Panc1 (cell line): Measurements from ENCODE around the gene GAPVD1. TPM values are rescaled to one million over a fixed set of nuclear protein-coding genes. Genes with fewer than 3 reads are reported as not detected.

Experiments
- ATAC-seq: fragments of 200-7000 bp; cut with Tn5 transposase; 2 replicates; pipeline ENCODE4 v1.9.1; 2020; ENCODE audit warnings: mild to moderate bottlenecking, moderate library complexity
- BruUV-seq: library from RNA; stranded (reverse); fragments of 400-500 nt; replicated peaks from 2 replicates; lab custom pipeline; 2021; lab: Mats Ljungman, UMichigan
- CTCF ChIA-PET: fragments of 300-600 bp; sonication (Branson Sonifier 250); formaldehyde crosslinking; loops from one replicate; lab custom pipeline; 2022; ENCODE audit warnings: antibody characterized with exemption; lab: Charles Lee
- POLR2A ChIA-PET: fragments of 300-600 bp; sonication (Branson Sonifier 250); formaldehyde crosslinking; loops from one replicate; lab custom pipeline; 2022; ENCODE audit warnings: antibody characterized with exemption; lab: Charles Lee
- DNase-seq: peaks from one replicate; pipeline ENCODE4 v3.0.0-alpha.2; 2010; ENCODE audit warnings: low read depth, low spot score
- H3K27ac ChIP-seq: 2 replicates; pipeline ENCODE4 v1.5.1; 2011; ENCODE audit warnings: mild to moderate bottlenecking, low read length, inconsistent platforms
- H3K27me3 ChIP-seq: fragments of 200-500 bp; sonication (Bioruptor generic); 2 replicates; pipeline ENCODE4 v1.6.0; 2014; ENCODE audit warnings: low read length, inconsistent platforms; ENCODE audit not compliant: control insufficient read depth, insufficient read depth
- H3K36me3 ChIP-seq: fragments of 200-500 bp; sonication (Bioruptor generic); 2 replicates; pipeline ENCODE4 v1.5.1; 2014; ENCODE audit warnings: inconsistent platforms, mild to moderate bottlenecking, low read length, moderate library complexity; ENCODE audit not compliant: control insufficient read depth, insufficient read depth
- H3K4me1 ChIP-seq: 2 replicates; pipeline ENCODE4 v1.5.1; 2011; ENCODE audit warnings: inconsistent platforms, mild to moderate bottlenecking, low read length, moderate library complexity; ENCODE audit not compliant: control insufficient read depth, insufficient read depth
- H3K4me3 ChIP-seq, 2 experiments: 2 replicates each; pipeline ENCODE4 v1.5.1; 2011 to 2012; ENCODE audit warnings: low read depth in 2 of 2, low read length in 2 of 2, mild to moderate bottlenecking in 2 of 2, inconsistent platforms in 1 of 2, moderate library complexity in 1 of 2
- H3K9me3 ChIP-seq: fragments of 200-500 bp; sonication (Bioruptor generic); 2 replicates; pipeline ENCODE4 v1.5.1; 2014; ENCODE audit warnings: low read depth, mild to moderate bottlenecking, inconsistent platforms, low read length, moderate library complexity; ENCODE audit not compliant: control insufficient read depth, insufficient read depth
- POLR2AphosphoS5 ChIP-seq: IDR thresholded peaks from 2 replicates; pipeline ENCODE4 v1.6.1; 2012; ENCODE audit warnings: mild to moderate bottlenecking, low read depth, low read length, moderate library complexity
- SIN3A ChIP-seq: IDR thresholded peaks from 2 replicates; pipeline ENCODE4 v1.6.1; 2012; ENCODE audit warnings: low read depth, mild to moderate bottlenecking, low read length, moderate library complexity, borderline replicate concordance; ENCODE audit not compliant: insufficient read depth
- TCF7L2 ChIP-seq: IDR thresholded peaks from 2 replicates; pipeline ENCODE4 v1.6.1; 2011; ENCODE audit warnings: mild to moderate bottlenecking, low read depth, low read length, inconsistent platforms
- in situ Hi-C: cut with HindIII; loops from 2 replicates; pipeline ENCODE4 v1.10.0; 2016; ENCODE audit warnings: low sequenced_read_pairs, low pct_unique_long_range_greater_than_20kb
- intact Hi-C: fragments of 100-400 bp; cut with micrococcal nuclease; formaldehyde crosslinking; loops from one replicate; pipeline ENCODE4 v1.10.0; 2022; ENCODE audit not compliant: unreplicated experiment
- total RNA-seq: library from RNA; stranded (reverse); gene quantifications from one replicate; pipeline ENCODE4 v1.2.1, GENCODE V29; 2021; ENCODE audit not compliant: unreplicated experiment
- TF ChIP-seq, protein P1 (sequence below): fragments of 450-650 bp; IDR thresholded peaks from 2 replicates; pipeline ENCODE4 v1.5.1; 2017; ENCODE audit warnings: mild to moderate bottlenecking
- TF ChIP-seq, protein P2 (sequence below), 2 experiments: IDR thresholded peaks; 2 replicates each; pipeline ENCODE4 v1.6.1; 2011 to 2012; ENCODE audit warnings: low read depth in 2 of 2, control low read depth in 1 of 2, low read length in 1 of 2, mild to moderate bottlenecking in 1 of 2, moderate library complexity in 1 of 2; ENCODE audit not compliant: insufficient read depth in 1 of 2

GAPVD1 gene
- total RNA-seq, 1 experiment from 2014 or later = 48.6 TPM

DNA sequence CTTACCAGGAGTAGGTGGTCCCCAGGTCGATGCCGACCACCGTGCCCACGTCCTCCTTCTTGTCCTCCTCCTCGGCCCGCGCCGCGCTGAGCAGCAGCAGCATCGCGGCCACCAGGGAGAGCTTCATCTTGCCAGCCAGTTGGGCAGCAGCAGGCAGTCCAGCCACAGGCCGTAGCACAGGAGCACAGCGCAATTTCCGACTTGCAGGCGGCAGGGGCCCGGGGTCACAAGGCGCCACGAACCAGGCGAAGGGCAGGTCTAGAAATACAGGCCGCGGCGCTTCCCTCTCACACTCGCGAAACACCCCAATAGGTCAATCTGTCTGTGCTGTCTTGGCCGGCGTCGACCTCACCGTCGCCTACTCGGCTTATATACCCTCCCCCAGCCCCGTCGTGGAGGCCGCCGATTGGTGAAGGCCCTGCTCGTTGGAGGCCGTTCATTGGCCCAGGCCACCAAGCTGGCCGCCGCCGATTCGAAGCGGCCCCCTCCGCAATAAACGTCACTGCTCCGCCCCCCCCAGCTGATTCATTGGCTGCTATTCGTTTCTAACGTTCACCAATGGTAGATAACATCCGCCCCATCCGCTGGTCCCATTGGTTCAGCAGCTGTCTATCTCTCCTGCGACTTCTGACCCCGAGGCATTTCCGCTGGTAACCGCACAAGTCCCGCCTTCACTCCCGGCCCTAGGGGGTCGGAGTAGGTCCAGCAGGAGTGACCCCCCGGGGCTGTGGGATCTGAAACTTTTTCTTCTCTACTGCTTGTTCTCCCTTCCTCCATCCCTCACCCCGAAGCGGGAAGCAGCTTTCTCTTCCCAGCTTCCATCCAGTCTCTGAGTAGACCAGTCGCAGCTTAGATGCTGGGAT, 20.4 kb upstream of the GAPVD1 start, which contains the start of gene HSPA5:
HSPA5 (minus strand) TSS at position 344 of the 863 bp plus-strand sequence; CDS start at position 127, 217 bp downstream.
- peaks cover 34% of the 10 kb centered on the region for H3K36me3 ChIP-seq
- in situ Hi-C loops = no loop called here
- DNase-seq (peak; percentile 97), ATAC-seq (peak; percentile 95)
- peak within 1 kb of the TSS; percentile 98 for H3K27ac ChIP-seq
- CTCF ChIA-PET = interaction anchor here (0.5 kb wide), 2 partner anchors 17 to 143 kb away, joined by 3 to 4 read pairs; no protein-coding TSS in a partner anchor
- no peaks in the 10 kb centered on the region for H3K9me3 ChIP-seq
- H3K27me3 ChIP-seq = no peaks in the 10 kb centered on the region
- H3K4me3 ChIP-seq = peak within 1 kb of the TSS; percentile 89 to 95
- TSS peak; percentile 83 for BruUV-seq
- H3K4me1 ChIP-seq = peaks cover 37% of the 10 kb centered on the region
- intact Hi-C loops = no loop called here
- POLR2A ChIA-PET = interaction anchor here (0.5 to 0.8 kb wide), 3 partner anchors 24 to 434 kb away, joined by 3 to 11 read pairs (median 4); no protein-coding TSS in a partner anchor
- TF ChIP-seq, protein P1, sequence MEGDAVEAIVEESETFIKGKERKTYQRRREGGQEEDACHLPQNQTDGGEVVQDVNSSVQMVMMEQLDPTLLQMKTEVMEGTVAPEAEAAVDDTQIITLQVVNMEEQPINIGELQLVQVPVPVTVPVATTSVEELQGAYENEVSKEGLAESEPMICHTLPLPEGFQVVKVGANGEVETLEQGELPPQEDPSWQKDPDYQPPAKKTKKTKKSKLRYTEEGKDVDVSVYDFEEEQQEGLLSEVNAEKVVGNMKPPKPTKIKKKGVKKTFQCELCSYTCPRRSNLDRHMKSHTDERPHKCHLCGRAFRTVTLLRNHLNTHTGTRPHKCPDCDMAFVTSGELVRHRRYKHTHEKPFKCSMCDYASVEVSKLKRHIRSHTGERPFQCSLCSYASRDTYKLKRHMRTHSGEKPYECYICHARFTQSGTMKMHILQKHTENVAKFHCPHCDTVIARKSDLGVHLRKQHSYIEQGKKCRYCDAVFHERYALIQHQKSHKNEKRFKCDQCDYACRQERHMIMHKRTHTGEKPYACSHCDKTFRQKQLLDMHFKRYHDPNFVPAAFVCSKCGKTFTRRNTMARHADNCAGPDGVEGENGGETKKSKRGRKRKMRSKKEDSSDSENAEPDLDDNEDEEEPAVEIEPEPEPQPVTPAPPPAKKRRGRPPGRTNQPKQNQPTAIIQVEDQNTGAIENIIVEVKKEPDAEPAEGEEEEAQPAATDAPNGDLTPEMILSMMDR = no peak
- TF ChIP-seq, protein P2, sequence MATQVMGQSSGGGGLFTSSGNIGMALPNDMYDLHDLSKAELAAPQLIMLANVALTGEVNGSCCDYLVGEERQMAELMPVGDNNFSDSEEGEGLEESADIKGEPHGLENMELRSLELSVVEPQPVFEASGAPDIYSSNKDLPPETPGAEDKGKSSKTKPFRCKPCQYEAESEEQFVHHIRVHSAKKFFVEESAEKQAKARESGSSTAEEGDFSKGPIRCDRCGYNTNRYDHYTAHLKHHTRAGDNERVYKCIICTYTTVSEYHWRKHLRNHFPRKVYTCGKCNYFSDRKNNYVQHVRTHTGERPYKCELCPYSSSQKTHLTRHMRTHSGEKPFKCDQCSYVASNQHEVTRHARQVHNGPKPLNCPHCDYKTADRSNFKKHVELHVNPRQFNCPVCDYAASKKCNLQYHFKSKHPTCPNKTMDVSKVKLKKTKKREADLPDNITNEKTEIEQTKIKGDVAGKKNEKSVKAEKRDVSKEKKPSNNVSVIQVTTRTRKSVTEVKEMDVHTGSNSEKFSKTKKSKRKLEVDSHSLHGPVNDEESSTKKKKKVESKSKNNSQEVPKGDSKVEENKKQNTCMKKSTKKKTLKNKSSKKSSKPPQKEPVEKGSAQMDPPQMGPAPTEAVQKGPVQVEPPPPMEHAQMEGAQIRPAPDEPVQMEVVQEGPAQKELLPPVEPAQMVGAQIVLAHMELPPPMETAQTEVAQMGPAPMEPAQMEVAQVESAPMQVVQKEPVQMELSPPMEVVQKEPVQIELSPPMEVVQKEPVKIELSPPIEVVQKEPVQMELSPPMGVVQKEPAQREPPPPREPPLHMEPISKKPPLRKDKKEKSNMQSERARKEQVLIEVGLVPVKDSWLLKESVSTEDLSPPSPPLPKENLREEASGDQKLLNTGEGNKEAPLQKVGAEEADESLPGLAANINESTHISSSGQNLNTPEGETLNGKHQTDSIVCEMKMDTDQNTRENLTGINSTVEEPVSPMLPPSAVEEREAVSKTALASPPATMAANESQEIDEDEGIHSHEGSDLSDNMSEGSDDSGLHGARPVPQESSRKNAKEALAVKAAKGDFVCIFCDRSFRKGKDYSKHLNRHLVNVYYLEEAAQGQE (IDR thresholded peaks at IDR 0.05; ENCODE audit: insufficient read depth in 1 of 2, low read depth in 2 of 2, low read length in 1 of 2) = 0 out of 4 replicates have a peak, but pooled peaks of 1 of the 2 experiments have one; percentile 37
- TF ChIP-seq TCF7L2 (no peak), POLR2AphosphoS5 (peak; percentile 98)

DNA sequence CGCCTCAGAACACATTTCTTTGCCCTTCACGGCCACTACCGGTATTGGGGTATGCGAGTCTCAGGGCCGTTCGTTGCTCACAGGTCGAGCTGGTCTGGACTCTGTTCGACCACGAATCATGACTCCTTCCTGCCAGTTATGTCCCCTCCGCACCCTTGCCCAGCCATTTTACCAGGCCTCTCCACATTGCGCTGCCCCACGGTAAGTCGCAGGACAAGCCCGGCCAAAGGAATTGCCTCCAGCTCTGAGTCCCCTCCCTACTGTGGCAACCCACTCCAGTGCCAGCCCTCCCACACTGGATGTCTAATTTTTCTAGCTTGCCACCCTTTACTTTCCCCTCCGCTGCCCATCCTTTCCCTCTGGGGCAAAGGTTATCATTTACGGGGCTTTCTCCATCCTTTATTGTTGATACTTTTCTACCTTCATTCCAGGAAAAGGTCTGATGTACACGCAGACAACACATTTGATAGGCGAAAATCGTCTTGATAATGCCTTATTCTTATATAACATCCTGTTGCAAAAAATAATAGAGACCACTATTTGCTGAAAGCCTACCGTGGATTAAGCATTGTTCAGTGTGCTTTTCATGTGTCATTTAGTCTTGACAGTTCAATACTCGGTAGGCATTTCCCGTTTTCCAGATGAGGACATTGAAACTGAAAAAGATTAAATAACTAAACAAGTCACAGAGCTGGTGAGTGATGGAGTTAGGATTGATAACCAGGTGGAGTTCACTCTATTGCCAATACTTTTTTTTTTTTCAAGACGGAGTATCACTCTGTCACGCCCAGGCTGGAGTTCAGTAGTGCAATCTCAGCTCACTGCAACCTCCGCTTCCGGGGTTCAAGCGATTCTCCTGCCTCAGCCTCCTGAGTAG, 19.5 kb upstream of the GAPVD1 start:
- ATAC-seq = peak; percentile 27
- intact Hi-C loops (no loop called here), in situ Hi-C loops (no loop called here)
- CTCF ChIA-PET = interaction anchor here (0.7 kb wide), 1 partner anchor 1000 kb away, joined by 6 read pairs; no protein-coding TSS in a partner anchor
- DNase-seq = no peak
- POLR2A ChIA-PET = interaction anchor here (0.6 to 0.7 kb wide), 4 partner anchors 9 to 1095 kb away, joined by 3 to 7 read pairs (median 6); no protein-coding TSS in a partner anchor
- TSS peak; percentile 99 for BruUV-seq
- TF ChIP-seq, protein P2 (IDR thresholded peaks at IDR 0.05; ENCODE audit: insufficient read depth in 1 of 2, low read depth in 2 of 2, low read length in 1 of 2) = no peak
- no peak for TF ChIP-seq SIN3A
- TF ChIP-seq, protein P1 = no peak
- no peak for TF ChIP-seq TCF7L2
- no peak; the same call in 1 of the 2 replicates for TF ChIP-seq POLR2AphosphoS5
- H3K4me3 ChIP-seq = peak overlapping the region; percentile 68 to 77
- no peaks in the 10 kb centered on the region for H3K27me3 ChIP-seq
- peaks cover 31% of the 10 kb centered on the region for H3K4me1 ChIP-seq
- no peaks in the 10 kb centered on the region for H3K9me3 ChIP-seq
- peak overlapping the region; percentile 98 for H3K27ac ChIP-seq
- H3K36me3 ChIP-seq = peaks cover 29% of the 10 kb centered on the region
